H1 (cell line): ENCODE measurements around the gene SPIB. TPM values are rescaled to one million over a fixed set of nuclear protein-coding genes. Genes with fewer than 3 reads are reported as not detected.

Experiments used
- CTCF ChIA-PET: fragments of 300-600 bp; sonication (Branson Sonifier 250); formaldehyde crosslinking; loops from one replicate; lab custom pipeline; 2021; ENCODE audit not compliant: partially characterized antibody; lab: Charles Lee
- POLR2A ChIA-PET: fragments of 300-600 bp; sonication (Branson Sonifier 250); formaldehyde crosslinking; loops from one replicate; lab custom pipeline; 2021; ENCODE audit warnings: inconsistent platforms; ENCODE audit not compliant: partially characterized antibody; lab: Charles Lee
- DNase-seq, 2 experiments: peaks; one replicate each; pipeline versions ENCODE4 v3.0.0 to v3.0.0-alpha.2; 2010 to 2022; ENCODE audit warnings: low spot score in 2 of 2, low read depth in 1 of 2, mixed read lengths in 1 of 2
- FAIRE-seq: peaks from 2 replicates; lab custom pipeline; 2011; peaks lifted over from hg19 to GRCh38; lab: Jason Lieb, UNC
- H2AFZ ChIP-seq: 2 replicates; pipeline ENCODE4 v1.8.1; 2012; ENCODE audit warnings: low read length, inconsistent platforms
- H2AK5ac ChIP-seq: 2 replicates; pipeline ENCODE4 v1.6.1; 2013; ENCODE audit warnings: low read depth, low read length
- H2BK120ac ChIP-seq: replicated peaks from 2 replicates; pipeline ENCODE3; 2013; ENCODE audit warnings: low read depth, low read length, inconsistent platforms
- H2BK12ac ChIP-seq: 2 replicates; pipeline ENCODE4 v1.6.1; 2013; ENCODE audit warnings: low read depth, low read length
- H2BK15ac ChIP-seq: 2 replicates; pipeline ENCODE4 v1.6.1; 2013; ENCODE audit warnings: low read length
- H2BK20ac ChIP-seq: 2 replicates; pipeline ENCODE4 v1.6.1; 2013; ENCODE audit warnings: low read length
- H2BK5ac ChIP-seq: 2 replicates; pipeline ENCODE4 v1.6.1; 2013; ENCODE audit warnings: low read depth, low read length
- H3K14ac ChIP-seq: 2 replicates; pipeline ENCODE4 v1.6.1; 2013; ENCODE audit warnings: inconsistent platforms; ENCODE audit not compliant: insufficient read length
- H3K18ac ChIP-seq: 2 replicates; pipeline ENCODE4 v1.6.1; 2013; ENCODE audit warnings: low read length; ENCODE audit errors: extremely low read depth
- H3K23ac ChIP-seq: 2 replicates; pipeline ENCODE4 v1.6.1; 2013; ENCODE audit warnings: inconsistent platforms; ENCODE audit not compliant: insufficient read length
- H3K23me2 ChIP-seq: 2 replicates; pipeline ENCODE4 v1.6.1; 2013; ENCODE audit warnings: low read depth, low read length
- H3K27ac ChIP-seq: 2 replicates; pipeline ENCODE4 v1.6.1; 2011; ENCODE audit warnings: low read depth, low read length, inconsistent platforms
- H3K27me3 ChIP-seq, 4 experiments: replicated peaks in 1 of 4; 1 replicate in 1 of 4; 2 replicates in 3 of 4; pipeline versions ENCODE4 v1.6.1 to v1.8.1; 2011 to 2013; ENCODE audit warnings: low read length in 3 of 4, mild to moderate bottlenecking in 3 of 4, inconsistent platforms in 2 of 4, mixed read lengths in 2 of 4, moderate library complexity in 1 of 4; ENCODE audit not compliant: control insufficient read depth in 3 of 4, insufficient read depth in 3 of 4; ENCODE audit errors: extremely low read depth in 1 of 4
- H3K36me3 ChIP-seq, 4 experiments: 2 replicates each; pipeline versions ENCODE4 v1.6.1 to v1.8.1; 2011 to 2013; ENCODE audit warnings: mild to moderate bottlenecking in 4 of 4, low read length in 3 of 4, moderate library complexity in 2 of 4, control low read depth in 1 of 4, inconsistent platforms in 1 of 4; ENCODE audit not compliant: insufficient read depth in 4 of 4, control insufficient read depth in 2 of 4
- H3K4ac ChIP-seq: replicated peaks from 2 replicates; pipeline ENCODE3; 2013; ENCODE audit warnings: low read length, low read depth, mixed read lengths, inconsistent platforms; ENCODE audit not compliant: insufficient read length
- H3K4me1 ChIP-seq, 4 experiments: replicated peaks in 1 of 4; 1 replicate in 1 of 4; 2 replicates in 3 of 4; pipeline versions ENCODE4 v1.6.1 to v1.8.1; 2011 to 2013; ENCODE audit warnings: low read length in 3 of 4, inconsistent platforms in 2 of 4, mixed read lengths in 1 of 4; ENCODE audit not compliant: insufficient read depth in 4 of 4, control insufficient read depth in 3 of 4
- H3K4me2 ChIP-seq, 2 experiments: 2 replicates each; pipeline versions ENCODE4 v1.6.1 to v1.8.1; 2011 to 2013; ENCODE audit warnings: low read depth in 2 of 2, low read length in 2 of 2, control low read depth in 1 of 2, inconsistent platforms in 1 of 2, mild to moderate bottlenecking in 1 of 2; ENCODE audit not compliant: insufficient read depth in 1 of 2
- H3K4me3 ChIP-seq, 4 experiments: fragments of 200-600, 300-600 bp in 1 of 4; sonication (generic), shearing (Covaris generic), sonication (Bioruptor Twin) in 1 of 4; 2 replicates each; pipeline versions ENCODE4 v1.5.1 to v1.8.1; 2011 to 2016; ENCODE audit warnings: low read length in 4 of 4, low read depth in 3 of 4, control low read depth in 2 of 4, inconsistent platforms in 2 of 4, mild to moderate bottlenecking in 2 of 4, mixed read lengths in 1 of 4, moderate library complexity in 1 of 4; ENCODE audit not compliant: insufficient read depth in 2 of 4; ENCODE audit errors: extremely low read depth in 1 of 4
- H3K56ac ChIP-seq: replicated peaks from 2 replicates; pipeline ENCODE3; 2013; ENCODE audit warnings: low read depth, mild to moderate bottlenecking, mixed read lengths, low read length, inconsistent platforms; ENCODE audit not compliant: insufficient read length
- H3K79me1 ChIP-seq: 2 replicates; pipeline ENCODE4 v1.6.1; 2013; ENCODE audit warnings: low read depth, low read length, control low read depth
- H3K79me2 ChIP-seq, 2 experiments: 2 replicates each; pipeline versions ENCODE4 v1.6.1 to v1.8.1; 2012 to 2013; ENCODE audit warnings: low read length in 2 of 2, mild to moderate bottlenecking in 2 of 2, inconsistent platforms in 1 of 2; ENCODE audit not compliant: insufficient read depth in 2 of 2, control insufficient read depth in 1 of 2
- H3K9ac ChIP-seq, 4 experiments: replicated peaks in 1 of 4; 1 replicate in 1 of 4; 2 replicates in 3 of 4; pipeline versions ENCODE4 v1.6.1 to v1.8.1; 2011 to 2013; ENCODE audit warnings: low read depth in 3 of 4, low read length in 3 of 4, control low read depth in 2 of 4, mild to moderate bottlenecking in 2 of 4, moderate library complexity in 2 of 4, inconsistent platforms in 1 of 4; ENCODE audit errors: extremely low read depth in 1 of 4
- H3K9me3 ChIP-seq, 2 experiments: 2 replicates each; pipeline versions ENCODE4 v1.6.1 to v1.8.1; 2012 to 2013; ENCODE audit warnings: mild to moderate bottlenecking in 2 of 2, moderate library complexity in 2 of 2, control low read depth in 1 of 2, inconsistent platforms in 1 of 2, low read depth in 1 of 2, low read length in 1 of 2, mixed read lengths in 1 of 2; ENCODE audit not compliant: insufficient read depth in 2 of 2
- H4K20me1 ChIP-seq, 2 experiments: replicated peaks in 1 of 2; 2 replicates each; pipeline versions ENCODE3 to v1.8.1; 2011 to 2013; ENCODE audit warnings: inconsistent platforms in 2 of 2, low read length in 2 of 2, mild to moderate bottlenecking in 1 of 2; ENCODE audit not compliant: insufficient read depth in 2 of 2, control insufficient read depth in 1 of 2
- H4K5ac ChIP-seq: 2 replicates; pipeline ENCODE4 v1.6.1; 2013; ENCODE audit warnings: low read length, low read depth, mixed read lengths, inconsistent platforms; ENCODE audit not compliant: insufficient read length
- H4K8ac ChIP-seq: 2 replicates; pipeline ENCODE4 v1.8.0; 2013; ENCODE audit warnings: mild to moderate bottlenecking, moderate library complexity, low read length, inconsistent platforms; ENCODE audit not compliant: insufficient read depth; ENCODE audit errors: extremely low read depth
- H4K91ac ChIP-seq: replicated peaks from 2 replicates; pipeline ENCODE3; 2013; ENCODE audit warnings: low read length, mixed read lengths, inconsistent platforms; ENCODE audit not compliant: insufficient read length
- WGBS, 2 experiments: shearing (Covaris generic) in 1 of 2; methylation state at CpG; one replicate each; pipeline versions ENCODE4 v1.1.6 to v1.1.7; 2013 to 2015; ENCODE audit warnings: low lambda C conversion rate in 2 of 2, mixed read lengths in 2 of 2, inconsistent platforms in 1 of 2, low coverage in 1 of 2, missing lambda C conversion rate in 1 of 2; ENCODE audit not compliant: insufficient replicate concordance in 2 of 2, insufficient coverage in 1 of 2, insufficient read length in 1 of 2; ENCODE audit errors: extremely low coverage in 1 of 2, missing lambda C conversion rate in 1 of 2; 5-methylcytosine and 5-hydroxymethylcytosine counted together
- polyA plus RNA-seq, 7 experiments: library from polyadenylated mRNA; depleted of rRNA in 3 of 7; stranded (reverse) in 5 of 7; unstranded in 2 of 7; fragments of >200 nt in 5 of 7; fragments of 200-250 nt in 2 of 7; gene quantifications; 1 replicate in 5 of 7; 2 replicates in 1 of 7; 4 replicates in 1 of 7; pipeline versions ENCODE4 v1.2.1 to v1.2.3, GENCODE V29; 2011 to 2013; ENCODE audit warnings: missing spikeins in 2 of 7, mixed read lengths in 2 of 7
- total RNA-seq: library from RNA; stranded (reverse); fragmentation: NEBNext Ultra II Directional; extraction: Animal tissue kit (Norgen Biotek cat#: 25700); gene quantifications from 2 replicates; pipeline ENCODE4 v1.2.1, GENCODE V29; 2021

The SPIB gene
- total and polyA plus RNA-seq, 2 of the 8 experiments (the other 6 are each of a cell fraction or from before 2014, with no cell fraction given): 11.1 to 17.4 TPM

GRCh38 chr19:50476224-50476906, 57.6 kb downstream of the SPIB start, which contains the start of the genes EMC10 and GARIN5A:
Gene EMC10, plus strand, starts transcription at chr19:50476507. Its CDS starts 38 bp downstream, at chr19:50476545.
Gene GARIN5A, minus strand, starts transcription at chr19:50476848. Its CDS starts 460 bp downstream, at chr19:50476388.
- H3K79me1 ChIP-seq: peaks cover 10% of the 10 kb centered on the region

More at GRCh38 chr19:50476224-50476906, 57.6 kb downstream of the SPIB start, which contains the start of the genes EMC10 and GARIN5A:
- Histone ChIP-seq H4K5ac (peak within 1 kb of the TSS; percentile 85), H2BK15ac (peak within 1 kb of the TSS; percentile 61; the same call in 1 of the 2 replicates), H3K23ac (no peak within 1 kb of the TSS), H4K8ac (peak within 1 kb of the TSS; percentile 95), H3K9ac (peak within 1 kb of the TSS; percentile 79 to 95 (median 86)), H3K4me3 (peak within 1 kb of the TSS; percentile 79 to 92 (median 85)), H3K4ac (peak within 1 kb of the TSS; percentile 88), H3K27ac (peak within 1 kb of the TSS; percentile 86), H2BK120ac (peak within 1 kb of the TSS; percentile 80), H3K14ac (no peak within 1 kb of the TSS), H2AK5ac (no peak within 1 kb of the TSS), H4K91ac (peak within 1 kb of the TSS; percentile 90), H2AFZ (peak within 1 kb of the TSS; percentile 21; the same call in 1 of the 2 replicates), H4K20me1 (peaks cover 6 to 8% of the 10 kb centered on the region in 2 experiments), H3K18ac (peak within 1 kb of the TSS; percentile 95), H3K4me1 (no peaks in the 10 kb centered on the region), H2BK12ac (peak within 1 kb of the TSS; percentile 75; the same call in 1 of the 2 replicates), H2BK5ac (peak within 1 kb of the TSS; percentile 95; the same call in 1 of the 2 replicates), H2BK20ac (no peak within 1 kb of the TSS), H3K9me3 (peaks cover 3 to 6% of the 10 kb centered on the region in 2 experiments; a peak in 3 of 4 replicates), H3K79me2 (peaks cover 4 to 16% of the 10 kb centered on the region in 2 experiments; a peak in 3 of 4 replicates), H3K36me3 (peaks cover 2 to 31% (median 8%) of the 10 kb centered on the region in 4 experiments; a peak in 5 of 8 replicates), H3K27me3 (no peaks in the 10 kb centered on the region; a peak in 1 of 7 replicates), H3K23me2 (peaks cover 2% of the 10 kb centered on the region; the same call in 1 of the 2 replicates), H3K4me2 (peak within 1 kb of the TSS; percentile 59 to 69), H3K56ac (peak within 1 kb of the TSS; percentile 88)
- FAIRE-seq: no peak
- peak; percentile 93 to 98 for DNase-seq
- ChIA-PET POLR2A (interaction anchor here (1.5 to 2.7 kb wide), 4 partner anchors 9 to 15 kb away, joined by 4 to 12 read pairs (median 6); no protein-coding TSS in a partner anchor), CTCF (interaction anchor here (1.1 kb wide), 1 partner anchor 446 kb away, joined by 3 read pairs; no protein-coding TSS in a partner anchor)
- 2% methylated on average over 46 of the region's 58 CpGs; no CpG with 5 or more reads in 1 of the 2 experiments for WGBS, 2 experiments
